ENCODE results near the gene WDR35.
A peak's percentile ranks its signal among the peaks of the same experiment; 100 is the strongest.

The WDR35 gene

GRCh38 chr2:20005891-20006470 lies 16.1 kb upstream of the WDR35 start:
- Histone ChIP-seq H3K27ac (no peak overlapping the region), H3K36me3 (ENCODE audit: control insufficient read depth, insufficient read depth, low read length) (no peaks in the 10 kb centered on the region), H3K27me3 (ENCODE audit: control insufficient read depth, insufficient read depth, low read length) (no peaks in the 10 kb centered on the region), H3K4me3 (ENCODE audit: low read depth, low read length) (no peak overlapping the region), H3K4me1 (no peaks in the 10 kb centered on the region), H3K4me2 (ENCODE audit: low read length) (no peak overlapping the region), H3K9ac (no peak overlapping the region), H2AFZ (no peak overlapping the region), H3K79me2 (no peaks in the 10 kb centered on the region), H3K9me3 (ENCODE audit: control insufficient read depth, low read length) (no peaks in the 10 kb centered on the region)
- TF ChIP-seq, protein P1, sequence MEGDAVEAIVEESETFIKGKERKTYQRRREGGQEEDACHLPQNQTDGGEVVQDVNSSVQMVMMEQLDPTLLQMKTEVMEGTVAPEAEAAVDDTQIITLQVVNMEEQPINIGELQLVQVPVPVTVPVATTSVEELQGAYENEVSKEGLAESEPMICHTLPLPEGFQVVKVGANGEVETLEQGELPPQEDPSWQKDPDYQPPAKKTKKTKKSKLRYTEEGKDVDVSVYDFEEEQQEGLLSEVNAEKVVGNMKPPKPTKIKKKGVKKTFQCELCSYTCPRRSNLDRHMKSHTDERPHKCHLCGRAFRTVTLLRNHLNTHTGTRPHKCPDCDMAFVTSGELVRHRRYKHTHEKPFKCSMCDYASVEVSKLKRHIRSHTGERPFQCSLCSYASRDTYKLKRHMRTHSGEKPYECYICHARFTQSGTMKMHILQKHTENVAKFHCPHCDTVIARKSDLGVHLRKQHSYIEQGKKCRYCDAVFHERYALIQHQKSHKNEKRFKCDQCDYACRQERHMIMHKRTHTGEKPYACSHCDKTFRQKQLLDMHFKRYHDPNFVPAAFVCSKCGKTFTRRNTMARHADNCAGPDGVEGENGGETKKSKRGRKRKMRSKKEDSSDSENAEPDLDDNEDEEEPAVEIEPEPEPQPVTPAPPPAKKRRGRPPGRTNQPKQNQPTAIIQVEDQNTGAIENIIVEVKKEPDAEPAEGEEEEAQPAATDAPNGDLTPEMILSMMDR (IDR thresholded peaks at IDR 0.05): no peak

DNA sequence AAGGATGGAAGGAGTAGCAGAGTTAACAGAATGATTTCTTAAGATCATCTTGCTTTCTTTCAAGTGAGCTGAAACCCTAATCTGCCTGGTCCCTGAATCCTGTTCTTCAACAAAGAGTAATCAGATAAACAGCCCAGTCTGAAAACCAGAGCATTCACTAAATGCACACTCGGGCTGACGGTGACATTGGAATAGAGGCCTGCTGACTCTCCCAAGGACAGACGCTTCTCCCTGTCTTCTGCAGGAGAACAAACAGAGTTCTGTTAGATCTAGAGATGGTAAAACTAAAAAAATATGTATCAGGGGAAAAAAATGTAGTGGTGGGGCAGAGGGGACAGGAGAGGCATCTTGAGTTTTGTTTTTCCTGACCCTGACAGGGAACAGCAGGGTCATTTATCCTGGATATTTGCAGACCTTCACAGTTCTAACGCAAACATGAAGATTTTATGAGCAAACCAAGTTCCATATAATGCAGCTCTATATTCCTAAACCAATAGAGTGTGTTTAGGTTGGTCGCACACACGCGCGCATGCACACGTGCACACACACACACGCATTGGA lies 15.2 kb upstream of the WDR35 start:
- H3K79me2 ChIP-seq: no peaks in the 10 kb centered on the region
- H3K4me2 ChIP-seq (ENCODE audit: low read length): no peak overlapping the region
- H3K27ac ChIP-seq: no peak overlapping the region
- H2AFZ ChIP-seq: peak overlapping the region; percentile 51
- no peaks in the 10 kb centered on the region for H3K36me3 ChIP-seq (ENCODE audit: control insufficient read depth, insufficient read depth, low read length)
- no peak overlapping the region for H3K4me3 ChIP-seq (ENCODE audit: low read depth, low read length)
- no peaks in the 10 kb centered on the region for H3K4me1 ChIP-seq
- H3K27me3 ChIP-seq (ENCODE audit: control insufficient read depth, insufficient read depth, low read length): no peaks in the 10 kb centered on the region
- no peak overlapping the region for H3K9ac ChIP-seq
- TF ChIP-seq, protein P1 (IDR thresholded peaks at IDR 0.05): no peak
- H3K9me3 ChIP-seq (ENCODE audit: control insufficient read depth, low read length): no peaks in the 10 kb centered on the region

DNA sequence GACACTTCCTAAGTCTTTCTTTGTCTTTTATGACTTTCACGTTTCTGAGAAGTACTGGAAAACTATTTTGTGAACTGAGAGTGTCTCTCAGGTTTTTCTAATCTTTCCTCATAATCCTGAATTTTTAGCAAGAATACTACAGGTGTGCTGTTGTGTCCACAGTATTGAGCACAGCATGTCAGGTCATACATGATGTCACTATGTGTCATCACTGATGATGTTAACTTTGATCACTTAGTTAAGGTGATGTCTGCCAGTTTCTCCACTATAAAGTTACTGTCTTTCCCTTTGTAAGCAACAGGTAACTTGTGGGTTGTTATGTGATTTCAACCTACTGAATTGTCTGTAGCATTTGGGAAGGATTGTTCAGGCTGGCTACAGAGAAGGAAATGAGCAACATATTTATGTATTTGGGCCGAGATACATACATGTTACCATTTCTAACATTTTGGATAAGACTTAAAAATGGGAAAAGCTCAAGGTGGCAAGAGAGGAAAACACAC lies 11.5 kb upstream of the WDR35 start:
- H3K4me3 ChIP-seq (ENCODE audit: low read depth, low read length): no peak overlapping the region
- no peaks in the 10 kb centered on the region for H3K4me1 ChIP-seq
- no peaks in the 10 kb centered on the region for H3K79me2 ChIP-seq
- no peaks in the 10 kb centered on the region for H3K9me3 ChIP-seq (ENCODE audit: control insufficient read depth, low read length)
- TF ChIP-seq, protein P1 (IDR thresholded peaks at IDR 0.05): no peak
- H3K27me3 ChIP-seq (ENCODE audit: control insufficient read depth, insufficient read depth, low read length): no peaks in the 10 kb centered on the region
- H2AFZ ChIP-seq: no peak overlapping the region
- no peak overlapping the region for H3K27ac ChIP-seq
- no peaks in the 10 kb centered on the region for H3K36me3 ChIP-seq (ENCODE audit: control insufficient read depth, insufficient read depth, low read length)
- H3K4me2 ChIP-seq (ENCODE audit: low read length): no peak overlapping the region
- H3K9ac ChIP-seq: no peak overlapping the region

- Histone ChIP-seq H3K4me1 (no peaks in the 10 kb centered on the region), H3K27ac (no peak overlapping the region), H3K27me3 (ENCODE audit: control insufficient read depth, insufficient read depth, low read length) (no peaks in the 10 kb centered on the region), H3K4me2 (ENCODE audit: low read length) (no peak overlapping the region), H3K9me3 (ENCODE audit: control insufficient read depth, low read length) (no peaks in the 10 kb centered on the region), H3K9ac (no peak overlapping the region), H2AFZ (no peak overlapping the region), H3K79me2 (no peaks in the 10 kb centered on the region), H3K4me3 (ENCODE audit: low read depth, low read length) (no peak overlapping the region), H3K36me3 (ENCODE audit: control insufficient read depth, insufficient read depth, low read length) (no peaks in the 10 kb centered on the region)
- TF ChIP-seq, protein P1 (IDR thresholded peaks at IDR 0.05): no peak
Observed at GRCh38 chr2:19993731-19994130, 3.8 kb upstream of the WDR35 start.

DNA sequence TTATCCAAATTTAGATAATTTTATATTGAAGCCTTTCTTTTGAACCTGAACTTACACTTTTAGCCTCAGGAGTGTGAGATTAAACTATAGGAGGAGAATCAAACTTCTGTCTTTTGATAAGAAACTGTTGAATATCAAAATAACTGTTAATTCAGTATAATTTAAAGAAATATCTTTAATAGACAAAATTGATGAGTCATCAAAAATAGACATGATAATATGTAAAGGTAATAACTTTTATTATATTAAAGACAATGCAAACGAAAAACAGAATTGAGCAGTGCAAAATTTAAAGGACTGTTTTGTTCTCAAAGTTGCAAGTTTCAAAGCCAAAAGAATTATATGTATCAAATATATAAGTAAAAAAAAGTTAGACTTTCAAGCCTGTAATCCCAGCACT lies 2.0 kb upstream of the WDR35 start:
- H3K9ac ChIP-seq: no peak overlapping the region
- no peak overlapping the region for H3K27ac ChIP-seq
- no peaks in the 10 kb centered on the region for H3K36me3 ChIP-seq (ENCODE audit: control insufficient read depth, insufficient read depth, low read length)
- TF ChIP-seq, protein P1 (IDR thresholded peaks at IDR 0.05): no peak
- peaks cover 5% of the 10 kb centered on the region for H3K79me2 ChIP-seq
- no peak overlapping the region for H3K4me2 ChIP-seq (ENCODE audit: low read length)
- H2AFZ ChIP-seq: no peak overlapping the region
- no peaks in the 10 kb centered on the region for H3K27me3 ChIP-seq (ENCODE audit: control insufficient read depth, insufficient read depth, low read length)
- H3K9me3 ChIP-seq (ENCODE audit: control insufficient read depth, low read length): no peaks in the 10 kb centered on the region
- peaks cover 6% of the 10 kb centered on the region for H3K4me1 ChIP-seq
- no peak overlapping the region for H3K4me3 ChIP-seq (ENCODE audit: low read depth, low read length)

All from parathyroid adenoma (tissue), 2 donors.